GM19438 (cell line): Measurements from ENCODE around the gene KCNMB2.

Experiments used
- ATAC-seq: cut with Tn5 transposase; IDR thresholded peaks from one replicate; pipeline ENCODE4 v1.9.1; 2021; ENCODE audit warnings: low read depth; ENCODE audit not compliant: unreplicated experiment

KCNMB2 gene

GRCh38 chr3:178795349-178795748, 259.1 kb downstream of the KCNMB2 start:
- no peak for ATAC-seq

DNA sequence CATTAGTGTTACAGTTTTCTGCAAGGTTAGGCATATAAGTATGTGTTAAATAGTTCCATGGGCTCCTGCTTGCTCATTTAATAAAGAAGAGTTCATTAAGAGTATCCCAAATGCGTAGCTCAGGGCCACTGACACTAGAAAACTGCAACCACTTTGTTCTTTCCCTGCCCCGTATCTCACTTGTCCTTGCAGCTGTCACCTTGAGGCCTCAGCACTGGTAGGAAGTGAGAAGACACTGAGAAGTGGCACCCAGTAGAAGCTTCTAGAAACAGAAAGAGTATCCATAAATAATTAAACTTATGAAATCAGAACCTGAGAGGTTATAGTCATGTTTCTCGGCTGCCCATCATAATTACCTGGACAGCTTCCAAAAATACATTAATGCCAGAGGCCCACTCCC, 266.0 kb downstream of the KCNMB2 start:
- no peak for ATAC-seq

- ATAC-seq = no peak
Measured at GRCh38 chr3:178802993-178803693, 266.9 kb downstream of the KCNMB2 start.

- ATAC-seq = no peak
Measured at GRCh38 chr3:178804606-178805005, 268.4 kb downstream of the KCNMB2 start.

- ATAC-seq = no peak
Measured at GRCh38 chr3:178805741-178806140, 269.5 kb downstream of the KCNMB2 start.

- ATAC-seq = no peak
Measured at GRCh38 chr3:178806651-178807050, 270.4 kb downstream of the KCNMB2 start.

GRCh38 chr3:178807694-178808093, 271.5 kb downstream of the KCNMB2 start:
- ATAC-seq = no peak

DNA sequence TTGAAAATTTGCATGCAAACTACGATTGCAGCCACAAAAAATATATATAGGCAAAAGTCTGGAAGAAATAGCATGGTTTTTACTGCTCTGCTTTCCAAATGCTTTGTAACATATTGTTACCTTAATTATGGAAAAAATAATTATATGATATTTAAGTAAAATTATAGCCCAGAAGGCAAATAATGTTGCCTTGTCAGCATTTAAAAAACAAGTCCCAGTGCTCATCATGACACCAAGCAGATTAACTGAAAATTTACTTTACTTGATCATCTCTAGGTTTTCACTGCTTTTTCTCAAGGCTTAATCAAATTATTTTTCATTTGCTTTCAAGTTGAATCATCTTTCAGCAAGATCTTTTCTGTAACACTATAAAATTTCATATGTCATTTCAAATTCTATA, 272.5 kb downstream of the KCNMB2 start:
- ATAC-seq = no peak

DNA sequence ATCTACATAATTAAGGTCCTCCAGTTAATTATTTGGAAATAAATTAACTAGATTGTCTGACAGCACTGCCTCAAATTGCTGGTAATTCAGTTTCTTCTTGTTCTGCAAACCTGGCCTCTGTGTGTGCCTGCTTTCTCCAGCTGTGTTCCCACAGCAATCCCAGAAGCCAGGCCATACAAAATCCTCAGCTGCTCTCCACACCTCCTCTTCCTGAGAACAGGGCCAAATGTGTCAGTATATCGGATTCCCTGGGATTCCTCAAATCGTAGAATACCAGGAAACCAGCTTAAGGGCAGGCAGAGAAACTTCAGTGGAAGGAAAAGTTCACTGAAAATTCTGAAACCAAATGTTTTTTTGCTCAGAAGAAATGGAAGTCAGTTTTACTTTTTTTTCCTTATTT, 273.9 kb downstream of the KCNMB2 start:
- no peak for ATAC-seq

DNA sequence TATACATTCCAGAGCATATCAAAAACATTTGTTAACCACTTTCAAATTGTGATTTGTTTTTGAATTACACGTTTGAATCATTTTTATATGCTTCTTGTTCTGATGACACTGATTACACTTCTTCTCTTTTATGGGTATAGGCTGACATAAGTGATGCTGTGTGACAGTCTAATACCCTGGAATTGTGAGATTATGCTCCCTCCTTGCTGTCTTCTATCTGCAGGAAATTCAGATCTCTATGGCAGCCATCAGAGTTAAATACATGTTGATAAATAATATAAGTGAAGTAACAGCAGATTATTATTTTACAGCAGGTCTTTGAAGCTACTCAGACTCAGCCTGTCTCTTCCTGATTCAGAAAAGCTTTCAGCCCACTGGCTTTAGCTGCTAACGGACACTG, 286.5 kb downstream of the KCNMB2 start:
- no peak for ATAC-seq

DNA sequence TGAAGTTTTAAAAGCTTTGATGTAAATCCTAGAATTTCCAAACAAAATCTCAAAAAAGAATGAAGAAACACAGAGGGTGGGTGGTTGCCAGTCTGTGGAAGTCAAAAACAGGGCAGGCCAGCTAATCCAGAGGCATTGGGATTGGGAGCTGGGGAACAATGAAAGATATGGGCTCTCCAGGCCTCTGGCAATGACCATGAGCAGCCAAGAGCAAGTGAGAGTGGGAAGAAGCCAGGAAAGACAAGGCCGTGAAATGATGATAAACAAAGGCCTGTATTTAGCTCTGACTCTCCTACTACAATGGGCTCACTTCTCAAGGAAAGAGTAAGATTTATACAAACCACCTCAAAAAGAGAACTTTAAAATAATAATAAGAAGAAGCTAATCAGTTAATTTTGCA, 286.9 kb downstream of the KCNMB2 start:
- no peak for ATAC-seq

DNA sequence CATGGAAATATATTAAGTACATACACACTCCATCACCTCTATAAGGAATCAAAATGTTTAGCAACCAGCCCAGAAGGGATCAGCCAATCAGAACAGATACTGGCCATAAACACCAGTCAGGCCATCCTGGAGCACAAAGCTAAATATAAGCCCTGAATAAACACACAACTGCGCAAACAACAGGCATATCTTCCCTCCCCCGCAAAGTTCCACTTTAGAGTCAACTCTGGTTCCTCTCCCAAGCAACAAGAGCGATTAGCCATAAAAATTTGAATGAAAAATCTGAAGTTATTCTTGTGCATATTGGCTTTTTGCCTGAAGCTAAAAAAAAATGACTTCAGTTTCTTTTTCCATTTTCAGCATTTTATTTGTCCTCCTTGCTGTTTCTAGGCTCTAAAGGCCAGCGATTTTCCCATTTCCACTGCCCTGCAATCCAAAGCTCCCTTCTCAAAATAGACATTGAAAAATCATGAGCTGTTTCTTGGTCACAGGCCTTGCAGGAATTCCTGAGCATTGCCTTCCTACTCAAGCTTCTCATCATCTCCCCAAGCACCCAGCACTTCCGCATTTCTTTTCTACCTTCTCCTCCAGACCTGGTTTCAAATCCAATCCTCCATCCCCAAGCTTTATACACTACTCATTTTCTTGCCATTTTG, 287.5 kb downstream of the KCNMB2 start:
- no peak for ATAC-seq

DNA sequence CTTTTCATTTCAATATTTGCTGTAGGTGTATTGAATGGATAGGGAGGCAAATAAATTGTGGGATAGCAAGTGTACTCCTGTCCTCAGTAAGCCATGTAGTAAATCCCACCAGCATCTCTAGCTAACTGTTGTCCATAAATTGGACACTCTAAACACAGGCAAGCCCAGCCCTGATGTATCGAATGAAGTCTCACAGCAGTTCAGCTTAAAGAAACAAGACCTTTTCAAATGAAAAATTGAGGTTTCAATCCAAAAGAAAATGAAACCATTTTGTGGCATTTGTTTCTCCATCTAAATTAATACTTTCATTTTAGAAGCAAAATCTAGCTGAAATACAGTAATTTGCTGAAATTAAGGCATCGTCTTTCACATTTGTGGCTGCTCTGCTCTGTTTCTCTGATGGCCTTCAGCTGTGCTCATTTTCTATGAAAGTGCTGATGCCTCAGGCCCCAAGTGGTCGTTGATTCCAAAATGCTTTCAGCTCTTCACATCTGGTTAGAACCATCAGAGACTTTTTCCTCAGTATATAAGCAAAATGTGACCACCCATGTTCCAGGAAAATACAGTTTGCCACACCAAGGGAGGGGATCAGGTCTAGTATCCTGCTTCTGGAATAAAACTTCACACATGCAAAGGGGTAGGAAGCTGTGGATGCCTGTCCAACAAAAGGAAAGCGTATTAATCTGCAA, 290.3 kb downstream of the KCNMB2 start:
- ATAC-seq = no peak

- ATAC-seq = no peak
Measured at GRCh38 chr3:178827285-178827856, 291.1 kb downstream of the KCNMB2 start.

- no peak for ATAC-seq
Measured at GRCh38 chr3:178833695-178834094, 297.5 kb downstream of the KCNMB2 start.

DNA sequence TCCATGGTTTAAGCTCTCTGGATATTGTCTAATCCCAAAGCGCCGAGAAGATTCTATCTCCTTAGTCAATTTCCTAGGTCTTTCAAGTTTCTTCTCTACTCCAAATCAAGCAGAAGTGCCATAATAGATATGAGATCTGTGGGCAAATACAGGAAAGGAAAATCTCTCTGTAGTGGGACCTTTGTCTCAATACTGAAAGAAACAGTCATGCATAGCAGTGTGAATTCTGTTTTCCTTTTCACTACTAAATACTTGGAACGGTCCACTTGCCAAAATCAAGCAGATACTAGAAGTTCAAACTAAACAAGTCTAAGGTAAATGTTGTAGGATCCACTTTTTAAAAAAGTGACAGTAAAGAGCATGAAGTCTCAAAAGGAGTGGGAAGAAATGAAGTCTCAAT, 298.8 kb downstream of the KCNMB2 start:
- no peak for ATAC-seq

GRCh38 chr3:178837512-178837911, 301.3 kb downstream of the KCNMB2 start:
- ATAC-seq = no peak

DNA sequence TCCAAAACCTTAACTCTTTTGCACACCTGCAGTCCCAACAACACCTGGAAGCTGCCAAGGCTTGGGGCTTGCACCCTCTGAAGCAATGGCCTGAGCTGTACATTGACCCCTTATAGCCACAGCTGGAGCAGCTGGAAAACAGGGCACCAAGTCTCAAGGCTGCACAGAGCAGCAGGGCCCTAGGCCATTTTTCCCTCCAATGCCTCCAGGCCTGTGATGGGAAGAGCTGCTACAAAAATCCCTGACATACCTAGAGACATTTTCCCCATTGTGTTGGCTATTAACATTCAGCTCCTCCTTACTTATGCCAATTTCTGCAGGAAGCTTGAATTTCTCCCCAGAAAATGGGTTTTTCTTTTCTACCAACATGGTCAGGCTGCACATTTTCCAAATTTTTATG, 304.4 kb downstream of the KCNMB2 start:
- ATAC-seq = no peak

GRCh38 chr3:178841011-178841410, 304.8 kb downstream of the KCNMB2 start:
- no peak for ATAC-seq

GRCh38 chr3:178844916-178845315, 308.7 kb downstream of the KCNMB2 start:
- ATAC-seq = no peak

GRCh38 chr3:178845420-178846118, 309.3 kb downstream of the KCNMB2 start:
- no peak for ATAC-seq
